HepG2 (cell line): ENCODE results near the gene DNAH8. TPM values are rescaled to one million over a fixed set of nuclear protein-coding genes. Genes with fewer than 3 reads are reported as not detected.

Experiments
- CBX2 ChIP-seq, 2 experiments: fragments of 200-600 bp in 1 of 2; sonication (generic); formaldehyde crosslinking in 1 of 2; IDR thresholded peaks; 2 replicates each; pipeline versions ENCODE4 v1.7.0 to v1.8.1; 2018 to 2022; ENCODE audit warnings: low read depth in 2 of 2, low read length in 1 of 2, mild to moderate bottlenecking in 1 of 2, missing genetic modification reagents in 1 of 2
- CEBPG ChIP-seq: IDR thresholded peaks from 2 replicates; pipeline ENCODE4 v1.6.1; 2016
- CREB1 ChIP-seq, 2 experiments: fragments of 450-650 bp in 1 of 2; IDR thresholded peaks; 2 replicates each; pipeline ENCODE4 v1.6.1; 2016 to 2017; ENCODE audit warnings: control low read depth in 1 of 2, mild to moderate bottlenecking in 1 of 2, missing compliant biosample characterization in 1 of 2, missing genetic modification characterization in 1 of 2
- CREM ChIP-seq, 2 experiments: sonication (generic) in 1 of 2; formaldehyde crosslinking in 1 of 2; IDR thresholded peaks; 2 replicates each; pipeline versions ENCODE4 v1.4.0 to v1.6.1; 2016 to 2020; ENCODE audit warnings: antibody characterized with exemption in 1 of 2, mild to moderate bottlenecking in 1 of 2, missing genetic modification reagents in 1 of 2
- E2F1 ChIP-seq: sonication (generic); formaldehyde crosslinking; IDR thresholded peaks from 2 replicates; pipeline ENCODE4 v1.5.0; 2020; ENCODE audit warnings: missing genetic modification reagents
- GATAD2A ChIP-seq: IDR thresholded peaks from 2 replicates; pipeline ENCODE4 v1.6.1; 2016
- GFI1 ChIP-seq: sonication (generic); formaldehyde crosslinking; IDR thresholded peaks from 2 replicates; pipeline ENCODE4 v1.5.0; 2020; ENCODE audit warnings: missing genetic modification reagents, mild to moderate bottlenecking, borderline replicate concordance
- IKZF4 ChIP-seq: sonication (generic); formaldehyde crosslinking; IDR thresholded peaks from 2 replicates; pipeline ENCODE4 v1.5.1; 2020; ENCODE audit warnings: borderline replicate concordance, mild to moderate bottlenecking, low read depth, missing genetic modification reagents; ENCODE audit errors: not compliant biosample characterization
- PPARG ChIP-seq: conservative IDR thresholded peaks from 2 replicates; pipeline ENCODE4 v1.6.1; 2016; ENCODE audit warnings: missing biosample characterization, missing genetic modification reagents
- SIX1 ChIP-seq: sonication (generic); formaldehyde crosslinking; IDR thresholded peaks from 2 replicates; pipeline ENCODE4 v1.4.0; 2020; ENCODE audit warnings: missing genetic modification reagents, borderline replicate concordance
- SOX5 ChIP-seq: IDR thresholded peaks from 2 replicates; pipeline ENCODE4 v1.6.1; 2016; ENCODE audit warnings: borderline replicate concordance
- TAF1 ChIP-seq: sonication (generic); formaldehyde crosslinking; IDR thresholded peaks from 2 replicates; pipeline ENCODE4 v1.4.0; 2020; ENCODE audit warnings: missing genetic modification reagents
- ZBTB21 ChIP-seq: sonication (generic); formaldehyde crosslinking; IDR thresholded peaks from 2 replicates; pipeline ENCODE4 v1.4.0; 2020; ENCODE audit warnings: missing genetic modification reagents
- ZBTB39 ChIP-seq: sonication (generic); formaldehyde crosslinking; IDR thresholded peaks from 2 replicates; pipeline ENCODE4 v1.5.0; 2020; ENCODE audit warnings: missing genetic modification reagents
- ZNF160 ChIP-seq: sonication (generic); formaldehyde crosslinking; IDR thresholded peaks from 2 replicates; pipeline ENCODE4 v1.8.0; 2022; ENCODE audit warnings: mild to moderate bottlenecking, inconsistent platforms, missing genetic modification reagents
- ZNF230 ChIP-seq: sonication (generic); formaldehyde crosslinking; IDR thresholded peaks from 2 replicates; pipeline ENCODE4 v1.4.0; 2020; ENCODE audit warnings: mild to moderate bottlenecking, missing genetic modification reagents
- ZNF251 ChIP-seq: sonication (generic); formaldehyde crosslinking; IDR thresholded peaks from 2 replicates; pipeline ENCODE4 v1.9.0; 2021; ENCODE audit warnings: mild to moderate bottlenecking, missing genetic modification reagents
- ZNF800 ChIP-seq: sonication (generic); formaldehyde crosslinking; IDR thresholded peaks from 2 replicates; pipeline ENCODE4 v1.4.0; 2020; ENCODE audit warnings: missing genetic modification reagents
- ZSCAN5A ChIP-seq: sonication (generic); formaldehyde crosslinking; IDR thresholded peaks from 2 replicates; pipeline ENCODE4 v1.8.0; 2022; ENCODE audit warnings: mild to moderate bottlenecking, missing genetic modification reagents, borderline replicate concordance
- polyA plus RNA-seq, 8 experiments: library from polyadenylated mRNA; depleted of rRNA in 3 of 8; stranded (reverse) in 7 of 8; unstranded in 1 of 8; fragments of >200 nt; fragmentation: Illumina TruSeq in 4 of 8; extraction: Trizol in 4 of 8; gene quantifications; 2 replicates each; pipeline versions ENCODE4 v1.2.1 to v1.2.3, GENCODE V29; 2011 to 2016; ENCODE audit warnings: low read depth in 4 of 8, missing spikeins in 1 of 8, mixed read lengths in 1 of 8; ENCODE audit not compliant: insufficient read depth in 1 of 8
- total RNA-seq, 5 experiments: library from RNA; depleted of rRNA; stranded (reverse); fragments of >200 nt; fragmentation: Illumina TruSeq; extraction: Trizol; gene quantifications; 2 replicates each; pipeline ENCODE4 v1.2.3, GENCODE V29; 2016; ENCODE audit warnings: low read depth in 1 of 5

DNAH8 gene
- total and polyA plus RNA-seq, 2 of the 13 experiments (the other 11 are each of a cell fraction or from before 2014, with no cell fraction given): not detected

GRCh38 chr6:38909015-38909730, 194.1 kb downstream of the DNAH8 start (continued):
- TF ChIP-seq E2F1 (CRISPR knock-in tag) (no peak), ZNF800 (CRISPR knock-in tag) (no peak), SIX1 (CRISPR knock-in tag) (peak; percentile 72), CBX2 (IDR thresholded peaks at IDR 0.05; ENCODE audit: low read depth, low read length) (no peak), CBX2 (CRISPR knock-in tag; IDR thresholded peaks at IDR 0.05; ENCODE audit: low read depth) (no peak), ZBTB39 (CRISPR knock-in tag) (no peak), ZSCAN5A (no peak), ZNF230 (CRISPR knock-in tag) (no peak), ZBTB21 (peak; percentile 77; the same call in 1 of the 2 replicates), ZNF251 (CRISPR knock-in tag) (no peak), GFI1 (CRISPR knock-in tag) (peak; percentile 86), SOX5 (0 out of 2 replicates have a peak, but pooled peaks have one; percentile 5), IKZF4 (CRISPR knock-in tag) (no peak), CREB1 (IDR thresholded peaks at IDR 0.05) (peak; percentile 65), CREB1 (CRISPR knock-in tag; IDR thresholded peaks at IDR 0.05) (peak; percentile 71), CEBPG (CRISPR knock-in tag) (peak; percentile 77), CREM (IDR thresholded peaks at IDR 0.05) (peak; percentile 61), CREM (CRISPR knock-in tag; IDR thresholded peaks at IDR 0.05) (no peak), TAF1 (CRISPR knock-in tag) (no peak), ZNF160 (CRISPR knock-in tag) (no peak), PPARG (CRISPR knock-in tag) (0 out of 2 replicates have a peak, but pooled peaks have one; percentile 12), GATAD2A (CRISPR knock-in tag) (peak; percentile 69)
